Panc1 (cell line): ENCODE measurements around the gene ACYP2. TPM values are rescaled to one million over a fixed set of nuclear protein-coding genes. Genes with fewer than 3 reads are reported as not detected.
"Not testable (repeated sequence)": the region's sequence is repeated elsewhere in the genome, so short reads cannot be mapped to it uniquely, and the experiment has no call there.

ENCODE experiments used
- ATAC-seq: fragments of 200-7000 bp; cut with Tn5 transposase; 2 replicates; pipeline ENCODE4 v1.9.1; 2020; ENCODE audit warnings: mild to moderate bottlenecking, moderate library complexity
- BruUV-seq: library from RNA; stranded (reverse); fragments of 400-500 nt; replicated peaks from 2 replicates; lab custom pipeline; 2021; lab: Mats Ljungman, UMichigan
- CTCF ChIA-PET: fragments of 300-600 bp; sonication (Branson Sonifier 250); formaldehyde crosslinking; loops from one replicate; lab custom pipeline; 2022; ENCODE audit warnings: antibody characterized with exemption; lab: Charles Lee
- POLR2A ChIA-PET: fragments of 300-600 bp; sonication (Branson Sonifier 250); formaldehyde crosslinking; loops from one replicate; lab custom pipeline; 2022; ENCODE audit warnings: antibody characterized with exemption; lab: Charles Lee
- DNase-seq: peaks from one replicate; pipeline ENCODE4 v3.0.0-alpha.2; 2010; ENCODE audit warnings: low read depth, low spot score
- H3K27ac ChIP-seq: 2 replicates; pipeline ENCODE4 v1.5.1; 2011; ENCODE audit warnings: mild to moderate bottlenecking, low read length, inconsistent platforms
- H3K27me3 ChIP-seq: fragments of 200-500 bp; sonication (Bioruptor generic); 2 replicates; pipeline ENCODE4 v1.6.0; 2014; ENCODE audit warnings: low read length, inconsistent platforms; ENCODE audit not compliant: control insufficient read depth, insufficient read depth
- H3K36me3 ChIP-seq: fragments of 200-500 bp; sonication (Bioruptor generic); 2 replicates; pipeline ENCODE4 v1.5.1; 2014; ENCODE audit warnings: inconsistent platforms, mild to moderate bottlenecking, low read length, moderate library complexity; ENCODE audit not compliant: control insufficient read depth, insufficient read depth
- H3K4me1 ChIP-seq: 2 replicates; pipeline ENCODE4 v1.5.1; 2011; ENCODE audit warnings: inconsistent platforms, mild to moderate bottlenecking, low read length, moderate library complexity; ENCODE audit not compliant: control insufficient read depth, insufficient read depth
- H3K4me3 ChIP-seq, 2 experiments: 2 replicates each; pipeline ENCODE4 v1.5.1; 2011 to 2012; ENCODE audit warnings: low read depth in 2 of 2, low read length in 2 of 2, mild to moderate bottlenecking in 2 of 2, inconsistent platforms in 1 of 2, moderate library complexity in 1 of 2
- H3K9me3 ChIP-seq: fragments of 200-500 bp; sonication (Bioruptor generic); 2 replicates; pipeline ENCODE4 v1.5.1; 2014; ENCODE audit warnings: low read depth, mild to moderate bottlenecking, inconsistent platforms, low read length, moderate library complexity; ENCODE audit not compliant: control insufficient read depth, insufficient read depth
- POLR2AphosphoS5 ChIP-seq: IDR thresholded peaks from 2 replicates; pipeline ENCODE4 v1.6.1; 2012; ENCODE audit warnings: mild to moderate bottlenecking, low read depth, low read length, moderate library complexity
- SIN3A ChIP-seq: IDR thresholded peaks from 2 replicates; pipeline ENCODE4 v1.6.1; 2012; ENCODE audit warnings: low read depth, mild to moderate bottlenecking, low read length, moderate library complexity, borderline replicate concordance; ENCODE audit not compliant: insufficient read depth
- TCF7L2 ChIP-seq: IDR thresholded peaks from 2 replicates; pipeline ENCODE4 v1.6.1; 2011; ENCODE audit warnings: mild to moderate bottlenecking, low read depth, low read length, inconsistent platforms
- in situ Hi-C: cut with HindIII; loops from 2 replicates; pipeline ENCODE4 v1.10.0; 2016; ENCODE audit warnings: low sequenced_read_pairs, low pct_unique_long_range_greater_than_20kb
- intact Hi-C: fragments of 100-400 bp; cut with micrococcal nuclease; formaldehyde crosslinking; loops from one replicate; pipeline ENCODE4 v1.10.0; 2022; ENCODE audit not compliant: unreplicated experiment
- total RNA-seq: library from RNA; stranded (reverse); gene quantifications from one replicate; pipeline ENCODE4 v1.2.1, GENCODE V29; 2021; ENCODE audit not compliant: unreplicated experiment
- TF ChIP-seq, protein P1 (sequence below), 2 experiments: IDR thresholded peaks; 2 replicates each; pipeline ENCODE4 v1.6.1; 2011 to 2012; ENCODE audit warnings: low read depth in 2 of 2, control low read depth in 1 of 2, low read length in 1 of 2, mild to moderate bottlenecking in 1 of 2, moderate library complexity in 1 of 2; ENCODE audit not compliant: insufficient read depth in 1 of 2
- TF ChIP-seq, protein P2 (sequence below): fragments of 450-650 bp; IDR thresholded peaks from 2 replicates; pipeline ENCODE4 v1.5.1; 2017; ENCODE audit warnings: mild to moderate bottlenecking

The ACYP2 gene
- total RNA-seq, 1 experiment from 2014 or later: 11.5 TPM

DNA sequence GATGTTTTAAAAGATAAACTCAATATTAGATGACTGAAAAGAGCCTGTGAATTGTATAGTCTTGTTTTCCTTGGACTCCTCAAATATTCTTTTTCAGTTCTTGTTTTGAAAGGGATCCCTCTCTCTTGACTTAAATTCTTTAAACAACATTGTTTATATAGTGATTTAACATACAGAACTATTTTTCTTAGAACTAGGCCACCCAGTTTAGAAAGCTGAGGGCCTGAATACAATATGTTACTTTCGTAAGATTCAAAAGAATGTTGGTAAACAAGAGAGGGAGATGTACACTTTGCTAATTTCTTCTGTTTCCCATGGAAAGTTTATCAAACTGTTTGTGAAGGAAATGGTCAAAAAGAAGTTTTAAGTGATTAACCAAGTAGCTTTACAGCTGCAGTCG, 146.1 kb downstream of the ACYP2 start:
- POLR2A ChIA-PET: no interaction called here
- intact Hi-C loops (no loop called here), in situ Hi-C loops (no loop called here)
- no TSS peak for BruUV-seq
- no peak for ATAC-seq
- no peaks in the 10 kb centered on the region for H3K9me3 ChIP-seq
- H3K4me3 ChIP-seq: no peak overlapping the region
- TF ChIP-seq POLR2AphosphoS5 (no peak), SIN3A (no peak), TCF7L2 (no peak)
- TF ChIP-seq, protein P1, sequence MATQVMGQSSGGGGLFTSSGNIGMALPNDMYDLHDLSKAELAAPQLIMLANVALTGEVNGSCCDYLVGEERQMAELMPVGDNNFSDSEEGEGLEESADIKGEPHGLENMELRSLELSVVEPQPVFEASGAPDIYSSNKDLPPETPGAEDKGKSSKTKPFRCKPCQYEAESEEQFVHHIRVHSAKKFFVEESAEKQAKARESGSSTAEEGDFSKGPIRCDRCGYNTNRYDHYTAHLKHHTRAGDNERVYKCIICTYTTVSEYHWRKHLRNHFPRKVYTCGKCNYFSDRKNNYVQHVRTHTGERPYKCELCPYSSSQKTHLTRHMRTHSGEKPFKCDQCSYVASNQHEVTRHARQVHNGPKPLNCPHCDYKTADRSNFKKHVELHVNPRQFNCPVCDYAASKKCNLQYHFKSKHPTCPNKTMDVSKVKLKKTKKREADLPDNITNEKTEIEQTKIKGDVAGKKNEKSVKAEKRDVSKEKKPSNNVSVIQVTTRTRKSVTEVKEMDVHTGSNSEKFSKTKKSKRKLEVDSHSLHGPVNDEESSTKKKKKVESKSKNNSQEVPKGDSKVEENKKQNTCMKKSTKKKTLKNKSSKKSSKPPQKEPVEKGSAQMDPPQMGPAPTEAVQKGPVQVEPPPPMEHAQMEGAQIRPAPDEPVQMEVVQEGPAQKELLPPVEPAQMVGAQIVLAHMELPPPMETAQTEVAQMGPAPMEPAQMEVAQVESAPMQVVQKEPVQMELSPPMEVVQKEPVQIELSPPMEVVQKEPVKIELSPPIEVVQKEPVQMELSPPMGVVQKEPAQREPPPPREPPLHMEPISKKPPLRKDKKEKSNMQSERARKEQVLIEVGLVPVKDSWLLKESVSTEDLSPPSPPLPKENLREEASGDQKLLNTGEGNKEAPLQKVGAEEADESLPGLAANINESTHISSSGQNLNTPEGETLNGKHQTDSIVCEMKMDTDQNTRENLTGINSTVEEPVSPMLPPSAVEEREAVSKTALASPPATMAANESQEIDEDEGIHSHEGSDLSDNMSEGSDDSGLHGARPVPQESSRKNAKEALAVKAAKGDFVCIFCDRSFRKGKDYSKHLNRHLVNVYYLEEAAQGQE (IDR thresholded peaks at IDR 0.05; ENCODE audit: insufficient read depth in 1 of 2, low read depth in 2 of 2, low read length in 1 of 2): no peak
- TF ChIP-seq, protein P2, sequence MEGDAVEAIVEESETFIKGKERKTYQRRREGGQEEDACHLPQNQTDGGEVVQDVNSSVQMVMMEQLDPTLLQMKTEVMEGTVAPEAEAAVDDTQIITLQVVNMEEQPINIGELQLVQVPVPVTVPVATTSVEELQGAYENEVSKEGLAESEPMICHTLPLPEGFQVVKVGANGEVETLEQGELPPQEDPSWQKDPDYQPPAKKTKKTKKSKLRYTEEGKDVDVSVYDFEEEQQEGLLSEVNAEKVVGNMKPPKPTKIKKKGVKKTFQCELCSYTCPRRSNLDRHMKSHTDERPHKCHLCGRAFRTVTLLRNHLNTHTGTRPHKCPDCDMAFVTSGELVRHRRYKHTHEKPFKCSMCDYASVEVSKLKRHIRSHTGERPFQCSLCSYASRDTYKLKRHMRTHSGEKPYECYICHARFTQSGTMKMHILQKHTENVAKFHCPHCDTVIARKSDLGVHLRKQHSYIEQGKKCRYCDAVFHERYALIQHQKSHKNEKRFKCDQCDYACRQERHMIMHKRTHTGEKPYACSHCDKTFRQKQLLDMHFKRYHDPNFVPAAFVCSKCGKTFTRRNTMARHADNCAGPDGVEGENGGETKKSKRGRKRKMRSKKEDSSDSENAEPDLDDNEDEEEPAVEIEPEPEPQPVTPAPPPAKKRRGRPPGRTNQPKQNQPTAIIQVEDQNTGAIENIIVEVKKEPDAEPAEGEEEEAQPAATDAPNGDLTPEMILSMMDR: no peak
- no peak for DNase-seq
- no peaks in the 10 kb centered on the region for H3K4me1 ChIP-seq
- CTCF ChIA-PET: no interaction called here
- no peaks in the 10 kb centered on the region; the same call in 1 of the 2 replicates for H3K27me3 ChIP-seq
- no peaks in the 10 kb centered on the region for H3K36me3 ChIP-seq
- no peak overlapping the region for H3K27ac ChIP-seq

DNA sequence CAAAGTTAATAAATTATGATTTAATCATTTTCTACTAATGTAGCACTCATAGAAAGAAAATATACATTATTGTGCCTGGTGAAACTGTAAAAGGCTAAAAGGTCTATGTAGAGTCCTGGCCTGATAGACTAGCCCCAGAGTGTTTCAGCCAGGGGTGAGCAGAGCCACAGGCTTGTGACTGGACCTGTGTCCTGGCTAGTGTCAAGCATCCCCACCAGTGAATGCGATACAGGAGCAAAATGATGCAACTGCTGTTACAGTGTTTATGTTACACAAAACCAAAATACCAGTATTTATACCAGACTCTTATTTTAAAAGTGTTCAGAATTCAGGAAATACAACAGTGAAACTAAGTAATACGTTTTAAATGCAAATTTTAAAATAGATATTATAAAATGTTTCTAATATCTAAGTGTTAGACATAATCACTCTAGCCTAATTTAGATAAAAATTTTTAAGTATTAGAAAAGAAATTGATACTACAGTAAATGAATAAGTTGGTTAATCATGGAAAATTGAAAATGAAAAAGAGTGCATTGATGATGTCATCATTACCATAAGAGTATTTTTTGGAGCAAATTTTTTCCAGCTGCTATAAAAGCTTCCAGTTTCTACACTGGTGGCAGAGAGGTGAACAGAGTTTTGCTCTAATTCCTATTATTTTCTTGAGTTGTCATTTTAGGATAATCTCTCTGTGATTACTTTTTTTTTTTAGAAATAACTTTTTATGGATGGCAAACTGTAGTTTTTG, 146.8 kb downstream of the ACYP2 start:
- Histone ChIP-seq H3K4me1 (no peaks in the 10 kb centered on the region), H3K27ac (no peak overlapping the region), H3K9me3 (no peaks in the 10 kb centered on the region), H3K4me3 (no peak overlapping the region), H3K27me3 (no peaks in the 10 kb centered on the region; the same call in 1 of the 2 replicates), H3K36me3 (no peaks in the 10 kb centered on the region)
- DNase-seq (no peak), ATAC-seq (no peak)
- CTCF ChIA-PET: no interaction called here
- in situ Hi-C loops (no loop called here), intact Hi-C loops (no loop called here)
- no TSS peak for BruUV-seq
- POLR2A ChIA-PET: no interaction called here
- TF ChIP-seq, protein P2: no peak
- TF ChIP-seq, protein P1 (IDR thresholded peaks at IDR 0.05; ENCODE audit: insufficient read depth in 1 of 2, low read depth in 2 of 2, low read length in 1 of 2): no peak
- TF ChIP-seq TCF7L2 (no peak), SIN3A (no peak), POLR2AphosphoS5 (no peak)

DNA sequence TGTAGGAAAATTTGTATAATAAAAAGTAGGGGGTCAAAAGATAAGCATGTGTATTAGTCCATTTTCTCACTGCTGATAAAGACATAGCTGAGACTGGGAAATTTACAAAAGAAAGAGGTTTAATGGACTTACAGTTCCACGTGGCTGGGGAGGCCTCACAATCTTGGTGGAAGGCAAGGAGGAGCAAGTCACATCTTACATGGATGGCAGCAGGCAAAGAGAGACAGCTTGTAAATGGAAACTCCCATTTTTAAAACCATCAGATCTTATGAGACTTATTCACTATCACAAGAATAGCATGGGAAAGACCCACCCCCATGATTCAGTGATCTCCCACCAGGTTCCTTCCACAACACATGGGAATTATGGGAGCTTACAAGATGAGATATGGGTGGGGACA, 149.7 kb downstream of the ACYP2 start:
- BruUV-seq, H3K36me3 ChIP-seq, POLR2A ChIA-PET, H3K27me3 ChIP-seq, ATAC-seq, intact Hi-C loops, CTCF ChIA-PET, H3K9me3 ChIP-seq, DNase-seq, H3K4me1 ChIP-seq, in situ Hi-C loops, H3K4me3 ChIP-seq, H3K27ac ChIP-seq: not testable (repeated sequence)
